Psoas muscle (tissue), 8 donors: ENCODE data around the gene DYNC2LI1. TPM values are rescaled to one million over a fixed set of nuclear protein-coding genes. Genes with fewer than 3 reads are reported as not detected.

Experiments
- ATAC-seq, 4 donors: fragments of 200-7000 bp; cut with Tn5 transposase; one replicate each; pipeline ENCODE4 v1.9.1; 2020; ENCODE audit warnings: moderate library complexity in 3 of 4, mild to moderate bottlenecking in 2 of 4
- DNase-seq, 2 donors: peaks; one replicate each; pipeline ENCODE4 v3.0.0-alpha.2; 2020
- H3K27ac ChIP-seq: fragments of 200-600 bp; one replicate; pipeline ENCODE4 v1.8.0; 2022
- H3K27me3 ChIP-seq, 3 donors: fragments of 200-600 bp in 1 of 3; one replicate each; pipeline versions ENCODE4 v1.6.1 to v1.8.0; 2013 to 2022; ENCODE audit warnings: low read length in 2 of 3, mild to moderate bottlenecking in 2 of 3, moderate library complexity in 1 of 3; ENCODE audit not compliant: insufficient read depth in 3 of 3
- H3K36me3 ChIP-seq, 2 donors: fragments of 200-600 bp in 1 of 2; one replicate each; pipeline versions ENCODE4 v1.6.1 to v1.8.0; 2013 to 2022; ENCODE audit warnings: low read depth in 1 of 2, mild to moderate bottlenecking in 1 of 2, moderate library complexity in 1 of 2; ENCODE audit not compliant: insufficient read depth in 1 of 2
- H3K4me1 ChIP-seq: fragments of 200-600 bp; one replicate; pipeline ENCODE4 v1.8.0; 2022
- H3K4me3 ChIP-seq: fragments of 200-600 bp; one replicate; pipeline ENCODE4 v1.8.0; 2022; ENCODE audit warnings: mild to moderate bottlenecking
- H3K9me3 ChIP-seq: fragments of 200-600 bp; one replicate; pipeline ENCODE4 v1.8.0; 2022
- WGBS, 3 donors: extraction: QIAGEN DNeasy Blood & Tissue Kit; methylation state at CpG; one replicate each; pipeline versions ENCODE4 v1.1.6 to v1.1.7; 2013; 5-methylcytosine and 5-hydroxymethylcytosine counted together
- intact Hi-C, 2 donors: fragments of 100-400 bp; cut with DNase I; formaldehyde crosslinking; loops; one replicate each; pipeline versions ENCODE4 v1.11.0 to v1.14.2; 2022
- polyA plus RNA-seq, 3 donors: library from polyadenylated mRNA; stranded (reverse); fragments of 200-250 nt; gene quantifications; one replicate each; pipeline ENCODE4 v1.2.3, GENCODE V29; 2013
- total RNA-seq, 4 donors: library from RNA; stranded (reverse); fragmentation: NEBNext Ultra II Directional in 2 of 4; extraction: Animal tissue kit (Norgen Biotek cat#: 25700) in 2 of 4; gene quantifications; one replicate each; pipeline versions ENCODE4 v1.2.1 to v1.2.4, GENCODE V29; 2021 to 2023
- TF ChIP-seq, protein P1 (sequence below): fragments of 200-600 bp; IDR thresholded peaks from one replicate; pipeline ENCODE4 v1.8.0; 2022; ENCODE audit warnings: antibody characterized with exemption
- donor health status: healthy with polysubstance abuse.
- donor health status: DM: no; HTN: no; CAD: no; lungs with moderate emphysema.
- donor health status: Bipolar disorder and iron deficiency.
- donor health status: healthy.
- donor health status: DM: yes; HTN: yes; CAD: no.
- donor health status: DM: no; HTN: no; CAD: no.
- donor health status: DM: no; HTN: no; CAD: no.
- donor health status: DM: yes; HTN: yes; CAD: no.

The DYNC2LI1 gene
- total and polyA plus RNA-seq, 7 donors, result 3.4 to 23.7 (median 8.9) TPM

DNA sequence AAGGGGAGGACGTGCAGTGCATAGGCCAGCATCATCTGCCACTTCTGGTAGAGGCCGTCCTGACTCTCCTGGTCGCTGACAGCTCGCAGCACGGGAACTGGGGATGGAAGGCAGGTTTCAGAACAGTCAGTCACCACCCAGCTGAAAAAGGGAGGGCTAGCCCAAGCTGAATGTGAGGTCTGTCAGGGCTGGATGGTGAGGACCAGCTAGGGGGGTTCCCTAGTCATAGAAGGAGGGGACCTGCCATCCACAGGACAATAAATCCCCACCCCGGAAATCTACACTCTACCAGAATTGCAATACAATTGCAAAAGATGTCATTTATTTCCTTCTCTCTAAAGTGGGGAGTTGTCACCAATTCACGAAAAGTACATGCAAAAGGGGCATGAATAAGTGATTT lies 49.0 kb downstream of the DYNC2LI1 start:
- intact Hi-C loops, result no loop called here
- no peak overlapping the region for H3K27ac ChIP-seq
- no peaks in the 10 kb centered on the region for H3K27me3 ChIP-seq
- no peaks in the 10 kb centered on the region for H3K4me1 ChIP-seq
- H3K4me3 ChIP-seq, result no peak overlapping the region
- H3K9me3 ChIP-seq, result no peaks in the 10 kb centered on the region
- H3K36me3 ChIP-seq, result no peaks in the 10 kb centered on the region
- 63 to 72% (median 71%) methylated on average over 7 of the region's 7 CpGs for WGBS, 3 donors
- no peak for DNase-seq
- ATAC-seq, result no peak
- TF ChIP-seq, protein P1, sequence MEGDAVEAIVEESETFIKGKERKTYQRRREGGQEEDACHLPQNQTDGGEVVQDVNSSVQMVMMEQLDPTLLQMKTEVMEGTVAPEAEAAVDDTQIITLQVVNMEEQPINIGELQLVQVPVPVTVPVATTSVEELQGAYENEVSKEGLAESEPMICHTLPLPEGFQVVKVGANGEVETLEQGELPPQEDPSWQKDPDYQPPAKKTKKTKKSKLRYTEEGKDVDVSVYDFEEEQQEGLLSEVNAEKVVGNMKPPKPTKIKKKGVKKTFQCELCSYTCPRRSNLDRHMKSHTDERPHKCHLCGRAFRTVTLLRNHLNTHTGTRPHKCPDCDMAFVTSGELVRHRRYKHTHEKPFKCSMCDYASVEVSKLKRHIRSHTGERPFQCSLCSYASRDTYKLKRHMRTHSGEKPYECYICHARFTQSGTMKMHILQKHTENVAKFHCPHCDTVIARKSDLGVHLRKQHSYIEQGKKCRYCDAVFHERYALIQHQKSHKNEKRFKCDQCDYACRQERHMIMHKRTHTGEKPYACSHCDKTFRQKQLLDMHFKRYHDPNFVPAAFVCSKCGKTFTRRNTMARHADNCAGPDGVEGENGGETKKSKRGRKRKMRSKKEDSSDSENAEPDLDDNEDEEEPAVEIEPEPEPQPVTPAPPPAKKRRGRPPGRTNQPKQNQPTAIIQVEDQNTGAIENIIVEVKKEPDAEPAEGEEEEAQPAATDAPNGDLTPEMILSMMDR, result no peak

DNA sequence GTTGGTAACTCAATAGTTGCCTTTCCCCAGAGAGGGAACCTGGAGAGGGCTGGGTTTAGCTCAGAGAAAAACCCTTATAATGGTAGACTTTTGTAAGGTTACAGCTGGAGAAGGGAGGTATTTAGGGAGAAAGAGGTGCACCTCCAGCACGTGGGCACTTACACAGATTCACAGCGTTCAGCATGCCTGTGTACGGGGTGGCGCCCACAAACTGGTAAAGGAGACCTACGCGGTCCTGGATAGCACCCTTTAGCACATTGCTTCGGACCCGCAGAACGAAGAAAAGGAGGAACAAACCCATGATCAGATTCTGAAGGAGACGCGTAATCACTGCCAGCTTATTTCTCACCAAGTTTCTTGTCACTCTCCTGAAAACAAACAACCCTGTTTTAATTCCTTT lies 49.9 kb downstream of the DYNC2LI1 start:
- H3K4me3 ChIP-seq, result no peak overlapping the region
- no peaks in the 10 kb centered on the region for H3K27me3 ChIP-seq
- TF ChIP-seq, protein P1, result no peak
- no peaks in the 10 kb centered on the region for H3K36me3 ChIP-seq
- DNase-seq, result no peak
- H3K27ac ChIP-seq, result no peak overlapping the region
- no peaks in the 10 kb centered on the region for H3K9me3 ChIP-seq
- intact Hi-C loops, result no loop called here
- no peaks in the 10 kb centered on the region for H3K4me1 ChIP-seq
- WGBS, 3 donors, result 88 to 90% (median 90%) methylated on average over 11 of the region's 11 CpGs
- no peak for ATAC-seq

DNA sequence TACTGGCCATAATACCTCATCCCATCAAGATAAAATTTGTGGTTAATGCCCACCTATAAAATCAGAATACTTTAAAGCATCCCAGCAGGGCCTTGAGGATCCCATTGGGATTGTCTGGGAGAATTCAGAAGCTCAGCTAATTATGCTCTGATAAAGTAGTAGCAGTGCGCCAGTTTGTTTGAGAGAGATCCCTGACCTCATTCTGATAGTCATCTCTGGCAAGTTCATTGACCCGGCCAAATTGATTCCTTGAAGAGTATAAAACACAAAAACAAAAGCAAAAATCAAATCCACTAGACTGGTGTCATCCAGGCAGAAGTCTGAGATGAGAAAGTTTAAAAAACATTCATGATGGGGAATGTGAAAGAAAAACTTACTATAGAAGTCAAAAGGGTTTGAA lies 50.7 kb downstream of the DYNC2LI1 start:
- WGBS, 3 donors, result 90 to 93% (median 92%) methylated on average over 2 of the region's 2 CpGs
- intact Hi-C loops, result no loop called here
- Histone ChIP-seq H3K4me3 (no peak overlapping the region), H3K9me3 (no peaks in the 10 kb centered on the region), H3K4me1 (no peaks in the 10 kb centered on the region), H3K27ac (no peak overlapping the region), H3K27me3 (peaks cover 0 to 2% (median 0%) of the 10 kb centered on the region in 3 donors), H3K36me3 (no peaks in the 10 kb centered on the region)
- ATAC-seq (no peak), DNase-seq (no peak)
- TF ChIP-seq, protein P1, result no peak

DNA sequence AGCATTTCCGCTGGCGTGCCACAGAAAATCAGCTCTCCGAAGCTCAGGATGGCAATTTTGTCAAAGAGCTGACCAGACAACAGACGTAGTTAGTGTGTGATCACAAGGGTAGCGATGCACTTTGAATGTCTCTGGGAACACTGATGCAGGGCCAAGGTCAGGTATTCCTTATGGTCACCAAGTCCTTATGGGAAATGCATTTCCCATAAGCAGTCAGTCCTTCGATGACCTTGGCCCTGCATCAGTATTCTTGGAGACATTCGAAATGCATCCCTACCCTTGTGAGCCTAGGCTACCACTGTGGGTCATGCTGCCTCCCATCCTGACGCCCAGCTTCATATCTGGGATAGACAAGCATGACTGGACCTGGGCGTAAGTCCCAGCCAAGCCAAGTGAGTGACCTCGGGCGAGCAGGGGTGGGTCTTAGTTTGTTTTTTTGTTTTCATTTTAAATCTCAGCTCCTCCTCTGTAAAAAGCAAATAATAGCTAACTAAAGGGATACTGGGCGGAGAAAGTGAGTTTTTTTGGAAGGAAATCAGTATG lies 51.2 kb downstream of the DYNC2LI1 start:
- ATAC-seq, result no peak
- 81 to 82% (median 82%) methylated on average over 12 of the region's 12 CpGs for WGBS, 3 donors
- TF ChIP-seq, protein P1, result no peak

DNA sequence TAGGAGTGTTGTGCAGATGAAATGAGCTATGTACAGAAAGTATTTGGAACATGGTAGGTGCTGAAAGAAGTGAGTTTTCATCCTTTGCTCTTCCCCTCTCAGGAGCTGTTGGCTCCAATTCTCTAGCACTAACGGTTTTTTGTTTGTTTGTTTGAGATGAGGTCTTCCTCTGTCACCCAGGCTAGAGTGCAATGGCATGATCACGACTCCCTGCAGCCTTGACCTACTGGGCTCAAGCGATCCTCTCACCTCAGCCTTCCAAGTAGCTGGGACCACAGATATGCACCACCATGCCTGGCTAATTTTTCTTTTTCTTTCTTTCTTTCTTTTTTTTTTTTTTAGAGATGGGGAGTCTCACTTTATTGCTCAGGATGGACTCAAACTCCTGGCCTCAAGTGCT lies 52.0 kb downstream of the DYNC2LI1 start:
- DNase-seq, result no peak
- no peaks in the 10 kb centered on the region for H3K36me3 ChIP-seq
- TF ChIP-seq, protein P1, result no peak
- no peak for ATAC-seq
- no peaks in the 10 kb centered on the region for H3K9me3 ChIP-seq
- 62 to 77% (median 71%) methylated on average over 3 of the region's 3 CpGs for WGBS, 3 donors
- intact Hi-C loops, result no loop called here
- H3K27me3 ChIP-seq, result peaks cover 0 to 9% (median 0%) of the 10 kb centered on the region in 3 donors
- no peak overlapping the region for H3K27ac ChIP-seq
- H3K4me3 ChIP-seq, result no peak overlapping the region
- no peaks in the 10 kb centered on the region for H3K4me1 ChIP-seq

More for the DNA sequence above, 51.2 kb downstream of the DYNC2LI1 start:
- Histone ChIP-seq H3K9me3 (no peaks in the 10 kb centered on the region), H3K27me3 (peaks cover 0 to 6% (median 0%) of the 10 kb centered on the region in 3 donors), H3K4me1 (no peaks in the 10 kb centered on the region), H3K36me3 (no peaks in the 10 kb centered on the region), H3K4me3 (no peak overlapping the region), H3K27ac (no peak overlapping the region)
- intact Hi-C loops, result no loop called here
- no peak for DNase-seq
